ENCODE results near the gene GALNT9. TPM values are rescaled to one million over a fixed set of nuclear protein-coding genes. Genes with fewer than 3 reads are reported as not detected.

Gene GALNT9
- not detected in 2 replicates for total RNA-seq

DNA sequence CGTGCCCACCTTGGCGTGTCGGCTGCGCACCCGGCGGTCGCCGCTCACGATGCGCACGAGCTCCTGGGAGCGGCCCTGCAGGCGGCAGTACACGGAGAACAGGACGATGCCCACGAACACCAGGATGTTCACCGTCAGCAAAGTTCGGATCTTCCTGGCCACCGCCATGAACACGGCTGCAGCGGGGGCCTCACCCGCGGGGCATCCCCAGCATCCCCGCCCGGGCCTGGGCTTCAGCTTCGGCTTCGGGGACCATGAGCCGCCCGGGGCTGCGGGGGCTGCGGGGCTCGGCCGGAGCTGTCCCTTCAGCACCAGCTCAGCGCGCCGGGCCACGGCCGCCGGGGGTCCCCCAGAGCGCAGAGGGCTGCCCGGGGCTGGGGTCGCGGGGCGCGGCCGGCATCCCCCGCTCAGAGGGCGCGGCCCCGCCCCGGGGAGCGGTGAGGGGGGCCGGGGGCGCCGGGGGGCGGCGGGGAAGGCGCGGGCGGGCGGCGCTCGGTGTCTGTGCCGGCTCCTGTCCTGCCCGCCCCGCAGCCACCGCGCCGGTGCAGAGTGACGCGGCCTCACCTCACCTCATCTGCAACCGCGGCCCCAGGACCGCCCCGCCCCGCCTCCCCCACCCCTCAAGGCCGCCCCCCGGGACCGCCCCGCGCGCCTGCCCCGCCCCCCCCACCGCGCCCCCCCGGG, at the start of gene GALNT9:
Gene GALNT9 (minus strand): TSS at position 554 of the 684 bp plus-strand sequence. CDS start 386 bp downstream, at position 168.

Small RNA genes within 50 kb of the gene (small RNA-seq; reads per million reads assigned to genes)
- not detected for gene AC138466.3

Other genes with a start within 250 kb of the GALNT9 start
- gene DDX51, start 185.3 kb downstream of the GALNT9 start, total RNA-seq: 8.2 and 9.5 TPM in 2 replicates
- 7.5 and 20.4 TPM in 2 replicates for gene NOC4L, start 185.1 kb downstream of the GALNT9 start, total RNA-seq
- 9.0 and 13.9 TPM in 2 replicates for gene FBRSL1, start 160.6 kb upstream of the GALNT9 start, total RNA-seq